B cell (primary cell): ENCODE results near the gene HOXD12. TPM values are rescaled to one million over a fixed set of nuclear protein-coding genes. Genes with fewer than 3 reads are reported as not detected.

ENCODE experiments used
- ATAC-seq: fragments of 200-7000 bp; cut with Tn5 transposase; one replicate; pipeline ENCODE4 v1.10.0; 2021; ENCODE audit warnings: low read depth, mild to moderate bottlenecking, moderate number of reproducible peaks, moderate library complexity
- CTCF ChIA-PET: fragments of 350-600 bp; sonication (Branson Sonifier 250); formaldehyde crosslinking; loops from one replicate; lab custom pipeline; 2021; ENCODE audit warnings: antibody characterized with exemption, inconsistent platforms; lab: Charles Lee
- POLR2A ChIA-PET: fragments of 350-600 bp; sonication (Branson Sonifier 250); formaldehyde crosslinking; loops from one replicate; lab custom pipeline; 2021; ENCODE audit warnings: antibody characterized with exemption; lab: Charles Lee
- DNase-seq: peaks from one replicate; pipeline ENCODE4 v3.0.0; 2013
- H2AFZ ChIP-seq: 2 replicates; pipeline ENCODE4 v1.6.1; 2012; ENCODE audit warnings: mild to moderate bottlenecking, low read depth, low read length; ENCODE audit not compliant: insufficient read depth, poor library complexity, severe bottlenecking
- H3K27ac ChIP-seq, 2 donors: 1 replicate in 1 of 2; 2 replicates in 1 of 2; pipeline ENCODE4 v1.5.1; 2012 to 2013; ENCODE audit warnings: low read length in 2 of 2, mild to moderate bottlenecking in 2 of 2, moderate library complexity in 1 of 2
- H3K27me3 ChIP-seq, 4 experiments: fragments of 200-600 bp in 1 of 4; sonication (generic) in 1 of 4; replicated peaks in 1 of 4; 1 replicate in 2 of 4; 2 replicates in 2 of 4; pipeline versions ENCODE4 v1.6.1 to v1.7.0; 2013 to 2016; ENCODE audit warnings: low read length in 3 of 4, mild to moderate bottlenecking in 2 of 4, mixed read lengths in 1 of 4, moderate library complexity in 1 of 4; ENCODE audit not compliant: insufficient read depth in 4 of 4, control insufficient read depth in 3 of 4; ENCODE audit errors: control extremely low read depth in 1 of 4
- H3K36me3 ChIP-seq, 2 experiments: replicated peaks in 1 of 2; 1 replicate in 1 of 2; 2 replicates in 1 of 2; pipeline versions ENCODE4 v1.6.1 to v1.7.1; 2013; ENCODE audit warnings: low read length in 1 of 2; ENCODE audit not compliant: insufficient read depth in 2 of 2, control insufficient read depth in 1 of 2; ENCODE audit errors: control extremely low read depth in 1 of 2, extremely low read depth in 1 of 2
- H3K4me1 ChIP-seq, 2 donors: fragments of 200-600 bp in 1 of 2; sonication (generic) in 1 of 2; 1 replicate in 1 of 2; 2 replicates in 1 of 2; pipeline versions ENCODE4 v1.5.1 to v1.6.1; 2013 to 2017; ENCODE audit warnings: low read length in 2 of 2; ENCODE audit not compliant: control insufficient read depth in 2 of 2, insufficient read depth in 2 of 2
- H3K4me2 ChIP-seq: replicated peaks from 2 replicates; pipeline ENCODE3; 2012; ENCODE audit warnings: mild to moderate bottlenecking, low read depth, low read length; ENCODE audit not compliant: poor library complexity, severe bottlenecking
- H3K4me3 ChIP-seq, 5 experiments: fragments of 200-600 bp in 1 of 5; sonication (generic) in 1 of 5; 1 replicate in 3 of 5; 2 replicates in 2 of 5; pipeline versions ENCODE4 v1.5.1 to v1.7.0; 2011 to 2016; ENCODE audit warnings: low read length in 4 of 5, mild to moderate bottlenecking in 4 of 5, low read depth in 2 of 5, control low read depth in 1 of 5, moderate library complexity in 1 of 5; ENCODE audit not compliant: insufficient read depth in 1 of 5; ENCODE audit errors: control extremely low read depth in 1 of 5, extremely low read depth in 1 of 5
- H3K79me2 ChIP-seq: fragments of 200-600 bp; sonication (generic); one replicate; pipeline ENCODE4 v1.6.0; 2016; ENCODE audit warnings: low read length; ENCODE audit not compliant: control insufficient read depth, insufficient read depth
- H3K9ac ChIP-seq: fragments of 200-600 bp; sonication (generic); 2 replicates; pipeline ENCODE4 v1.6.1; 2017; ENCODE audit warnings: mild to moderate bottlenecking, low read length, moderate library complexity
- H3K9me3 ChIP-seq, 3 donors: one replicate each; pipeline versions ENCODE4 v1.6.1 to v1.7.1; 2013; ENCODE audit warnings: low read length in 2 of 3; ENCODE audit not compliant: control insufficient read depth in 2 of 3, insufficient read depth in 1 of 3; ENCODE audit errors: control extremely low read depth in 1 of 3
- H4K20me1 ChIP-seq: 2 replicates; pipeline ENCODE4 v1.6.0; 2012; ENCODE audit warnings: mild to moderate bottlenecking, low read length; ENCODE audit not compliant: insufficient read depth, control insufficient read depth, poor library complexity, severe bottlenecking
- H3K27ac Mint-ChIP-seq: one replicate; pipeline ENCODE4 v1.8.0; 2021; ENCODE audit warnings: mixed read lengths
- H3K27me3 Mint-ChIP-seq: one replicate; pipeline ENCODE4 v1.8.0; 2021; ENCODE audit warnings: mixed read lengths
- H3K4me1 Mint-ChIP-seq: one replicate; pipeline ENCODE4 v1.8.0; 2021; ENCODE audit warnings: mixed read lengths
- H3K4me3 Mint-ChIP-seq: one replicate; pipeline ENCODE4 v1.8.0; 2021; ENCODE audit warnings: mixed read lengths
- H3K9me3 Mint-ChIP-seq: one replicate; pipeline ENCODE4 v1.8.0; 2022; ENCODE audit warnings: mixed read lengths; ENCODE audit not compliant: insufficient read depth
- CTCF ChIP-seq: fragments of 200-600 bp; IDR thresholded peaks from one replicate; pipeline ENCODE4 v1.8.0; 2022; ENCODE audit warnings: antibody characterized with exemption, mild to moderate bottlenecking
- EZH2 ChIP-seq: IDR thresholded peaks from 2 replicates; pipeline ENCODE4 v1.6.1; 2012; ENCODE audit warnings: borderline replicate concordance, low read depth, mild to moderate bottlenecking, moderate library complexity, low read length; ENCODE audit not compliant: insufficient read depth, poor library complexity, severe bottlenecking
- WGBS: methylation state at CpG from one replicate; pipeline ENCODE4 v1.1.5; 2013; ENCODE audit warnings: missing lambda C conversion rate; ENCODE audit not compliant: insufficient coverage; 5-methylcytosine and 5-hydroxymethylcytosine counted together
- intact Hi-C: fragments of 100-400 bp; cut with micrococcal nuclease; formaldehyde crosslinking; loops from one replicate; pipeline ENCODE4 v1.10.0; 2022
- polyA plus RNA-seq: library from polyadenylated mRNA; depleted of rRNA; stranded (reverse); fragments of >200 nt; gene quantifications from 2 replicates; pipeline ENCODE4 v1.2.3, GENCODE V29; 2012
- total RNA-seq, 2 donors: library from RNA; stranded (reverse); fragments of 120-200 nt in 1 of 2; gene quantifications; 1 replicate in 1 of 2; 2 replicates in 1 of 2; pipeline versions ENCODE4 v1.2.3 to v1.2.4, GENCODE V29; 2013 to 2022

The HOXD12 gene
- total and polyA plus RNA-seq, 2 donors (not counting 1 experiment from before 2014, with no cell fraction given): not detected

GRCh38 chr2:176139661-176140512 lies 40.3 kb downstream of the HOXD12 start:
- Histone ChIP-seq H2AFZ (no peak overlapping the region), H3K4me1 (peaks cover 19 to 40% of the 10 kb centered on the region in 2 donors), H4K20me1 (no peaks in the 10 kb centered on the region), H3K27ac (no peak overlapping the region), H3K79me2 (no peaks in the 10 kb centered on the region), H3K9me3 (peaks cover 0 to 33% (median 6%) of the 10 kb centered on the region in 3 donors), H3K27me3 (peaks cover 0 to 90% (median 69%) of the 10 kb centered on the region in 4 experiments), H3K4me2 (peak overlapping the region; percentile 58), H3K36me3 (no peaks in the 10 kb centered on the region), H3K9ac (no peak overlapping the region), H3K4me3 (peak overlapping the region in 1 of 5 experiments; percentile 32)
- ATAC-seq: no peak
- Mint-ChIP-seq H3K4me1 (peaks cover 27% of the 10 kb centered on the region), H3K27ac (no peak overlapping the region), H3K9me3 (no peaks in the 10 kb centered on the region), H3K4me3 (no peak overlapping the region), H3K27me3 (peaks cover 80% of the 10 kb centered on the region)
- no peak for DNase-seq
- WGBS: 17% methylated on average over 19 of the region's 41 CpGs
- CTCF ChIA-PET: interaction anchor here (0.6 to 3.8 kb wide), 16 partner anchors 8 to 1545 kb away, joined by 3 to 26 read pairs (median 4); no protein-coding TSS in a partner anchor
- POLR2A ChIA-PET: no interaction called here
- TF ChIP-seq CTCF: no peak
- peak; percentile 16 for TF ChIP-seq EZH2
- intact Hi-C loops: loop anchor here (5.0 kb wide), 1 partner anchor 412 kb away; no protein-coding TSS in a partner anchor
